ENCODE results near the gene KRT12. TPM values are rescaled to one million over a fixed set of nuclear protein-coding genes. Genes with fewer than 3 reads are reported as not detected.

Gene KRT12
- polyA plus RNA-seq, 1 of the 3 experiments (the other 2 are of a cell fraction) = not detected

- CTCF ChIA-PET = interaction anchor here (1.0 to 1.2 kb wide), 2 partner anchors 18 to 841 kb away, joined by 3 to 4 read pairs; no protein-coding TSS in a partner anchor
- DNase-seq = no peak
- TF ChIP-seq GABPA (IDR thresholded peaks at IDR 0.05; ENCODE audit: low read depth) (no peak), FOSL2 (IDR thresholded peaks at IDR 0.05; ENCODE audit: borderline replicate concordance, low read depth) (no peak), SMC3 (IDR thresholded peaks at IDR 0.05; ENCODE audit: low read depth, low read length) (no peak), NFIC (IDR thresholded peaks at IDR 0.05; ENCODE audit: borderline replicate concordance) (no peak), EP300 (IDR thresholded peaks at IDR 0.05; ENCODE audit: borderline replicate concordance in 1 of 2, low read depth in 1 of 2, low read length in 1 of 2) (no peak)
- TF ChIP-seq, protein P1, sequence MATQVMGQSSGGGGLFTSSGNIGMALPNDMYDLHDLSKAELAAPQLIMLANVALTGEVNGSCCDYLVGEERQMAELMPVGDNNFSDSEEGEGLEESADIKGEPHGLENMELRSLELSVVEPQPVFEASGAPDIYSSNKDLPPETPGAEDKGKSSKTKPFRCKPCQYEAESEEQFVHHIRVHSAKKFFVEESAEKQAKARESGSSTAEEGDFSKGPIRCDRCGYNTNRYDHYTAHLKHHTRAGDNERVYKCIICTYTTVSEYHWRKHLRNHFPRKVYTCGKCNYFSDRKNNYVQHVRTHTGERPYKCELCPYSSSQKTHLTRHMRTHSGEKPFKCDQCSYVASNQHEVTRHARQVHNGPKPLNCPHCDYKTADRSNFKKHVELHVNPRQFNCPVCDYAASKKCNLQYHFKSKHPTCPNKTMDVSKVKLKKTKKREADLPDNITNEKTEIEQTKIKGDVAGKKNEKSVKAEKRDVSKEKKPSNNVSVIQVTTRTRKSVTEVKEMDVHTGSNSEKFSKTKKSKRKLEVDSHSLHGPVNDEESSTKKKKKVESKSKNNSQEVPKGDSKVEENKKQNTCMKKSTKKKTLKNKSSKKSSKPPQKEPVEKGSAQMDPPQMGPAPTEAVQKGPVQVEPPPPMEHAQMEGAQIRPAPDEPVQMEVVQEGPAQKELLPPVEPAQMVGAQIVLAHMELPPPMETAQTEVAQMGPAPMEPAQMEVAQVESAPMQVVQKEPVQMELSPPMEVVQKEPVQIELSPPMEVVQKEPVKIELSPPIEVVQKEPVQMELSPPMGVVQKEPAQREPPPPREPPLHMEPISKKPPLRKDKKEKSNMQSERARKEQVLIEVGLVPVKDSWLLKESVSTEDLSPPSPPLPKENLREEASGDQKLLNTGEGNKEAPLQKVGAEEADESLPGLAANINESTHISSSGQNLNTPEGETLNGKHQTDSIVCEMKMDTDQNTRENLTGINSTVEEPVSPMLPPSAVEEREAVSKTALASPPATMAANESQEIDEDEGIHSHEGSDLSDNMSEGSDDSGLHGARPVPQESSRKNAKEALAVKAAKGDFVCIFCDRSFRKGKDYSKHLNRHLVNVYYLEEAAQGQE (IDR thresholded peaks at IDR 0.05; ENCODE audit: low read depth, low read length) = no peak
- TF ChIP-seq, protein P2, sequence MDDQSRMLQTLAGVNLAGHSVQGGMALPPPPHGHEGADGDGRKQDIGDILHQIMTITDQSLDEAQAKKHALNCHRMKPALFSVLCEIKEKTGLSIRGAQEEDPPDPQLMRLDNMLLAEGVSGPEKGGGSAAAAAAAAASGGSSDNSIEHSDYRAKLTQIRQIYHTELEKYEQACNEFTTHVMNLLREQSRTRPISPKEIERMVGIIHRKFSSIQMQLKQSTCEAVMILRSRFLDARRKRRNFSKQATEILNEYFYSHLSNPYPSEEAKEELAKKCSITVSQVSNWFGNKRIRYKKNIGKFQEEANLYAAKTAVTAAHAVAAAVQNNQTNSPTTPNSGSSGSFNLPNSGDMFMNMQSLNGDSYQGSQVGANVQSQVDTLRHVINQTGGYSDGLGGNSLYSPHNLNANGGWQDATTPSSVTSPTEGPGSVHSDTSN (IDR thresholded peaks at IDR 0.05) = no peak
- Histone ChIP-seq H3K9me3 (no peaks in the 10 kb centered on the region), H3K9ac (no peak overlapping the region), H3K4me2 (no peak overlapping the region), H3K9me2 (no peaks in the 10 kb centered on the region), H3K79me2 (ENCODE audit: insufficient read depth) (no peaks in the 10 kb centered on the region; the same call in none of the 2 replicates), H3K4me3 (ENCODE audit: low read depth in 2 of 2, low read length in 1 of 2) (no peak overlapping the region), H2AFZ (ENCODE audit: low read depth) (no peak overlapping the region), H3K27ac (ENCODE audit: low read depth in 2 of 2, low read length in 1 of 2) (no peak overlapping the region), H3K27me3 (ENCODE audit: insufficient read depth) (no peaks in the 10 kb centered on the region), H3K4me1 (ENCODE audit: control insufficient read depth in 1 of 2, insufficient read depth in 2 of 2, low read depth in 1 of 2, low read length in 1 of 2) (no peaks in the 10 kb centered on the region; a peak in 1 of 4 replicates), H3K36me3 (replicated peaks in 1 of 2; ENCODE audit: control insufficient read depth in 1 of 2, insufficient read depth in 2 of 2, low read length in 1 of 2) (peaks cover 12 to 14% of the 10 kb centered on the region in 2 experiments), H4K20me1 (ENCODE audit: insufficient read depth) (no peaks in the 10 kb centered on the region), H3F3A (replicated peaks; ENCODE audit: insufficient read depth) (peaks cover 31% of the 10 kb centered on the region)
- POLR2A ChIA-PET = no interaction called here
These were observed 45.5 kb downstream of the KRT12 start for GRCh38 chr17:40821536-40821935.

DNA sequence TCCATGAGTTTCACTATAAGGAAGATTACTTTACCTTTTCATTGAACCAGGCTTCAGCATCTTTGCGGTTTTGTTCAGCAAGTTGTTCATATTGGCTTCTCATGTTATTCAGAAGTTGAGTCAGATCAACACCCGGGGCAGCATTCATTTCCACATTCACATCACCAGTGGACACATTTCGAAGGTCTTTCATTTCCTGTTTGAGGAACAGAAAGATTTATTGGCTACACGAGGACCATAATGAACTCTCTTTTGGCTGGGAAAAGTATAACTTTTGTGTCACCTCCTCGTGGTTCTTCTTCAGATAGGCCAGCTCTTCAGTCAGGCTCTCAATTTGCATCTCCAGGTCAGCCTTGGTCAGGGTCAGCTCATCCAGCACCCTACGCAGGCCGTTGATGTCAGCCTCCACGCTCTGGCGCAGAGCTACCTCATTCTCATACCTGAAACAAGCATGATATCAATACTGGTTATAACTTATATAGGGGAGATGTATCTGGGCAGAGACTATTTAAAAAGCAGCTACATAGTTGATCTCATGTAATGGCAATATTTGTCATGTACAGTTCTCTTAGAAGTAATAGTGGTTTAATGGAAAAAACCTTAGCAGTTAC, 46.7 kb downstream of the KRT12 start:
- Histone ChIP-seq H2AFZ (ENCODE audit: low read depth) (no peak overlapping the region), H3K27ac (ENCODE audit: low read depth in 2 of 2, low read length in 1 of 2) (no peak overlapping the region), H3K27me3 (ENCODE audit: insufficient read depth) (no peaks in the 10 kb centered on the region), H3F3A (replicated peaks; ENCODE audit: insufficient read depth) (peaks cover 35% of the 10 kb centered on the region), H3K4me2 (peak overlapping the region; percentile 67; the same call in 1 of the 2 replicates), H3K4me1 (ENCODE audit: control insufficient read depth in 1 of 2, insufficient read depth in 2 of 2, low read depth in 1 of 2, low read length in 1 of 2) (no peaks in the 10 kb centered on the region; a peak in 1 of 4 replicates), H3K36me3 (replicated peaks in 1 of 2; ENCODE audit: control insufficient read depth in 1 of 2, insufficient read depth in 2 of 2, low read length in 1 of 2) (peaks cover 12 to 15% of the 10 kb centered on the region in 2 experiments), H3K79me2 (ENCODE audit: insufficient read depth) (no peaks in the 10 kb centered on the region; the same call in none of the 2 replicates), H4K20me1 (ENCODE audit: insufficient read depth) (no peaks in the 10 kb centered on the region), H3K9ac (no peak overlapping the region), H3K9me2 (no peaks in the 10 kb centered on the region), H3K4me3 (ENCODE audit: low read depth in 2 of 2, low read length in 1 of 2) (no peak overlapping the region; a peak in 1 of 4 replicates), H3K9me3 (no peaks in the 10 kb centered on the region)
- DNase-seq = no peak
- TF ChIP-seq RAD21 (IDR thresholded peaks at IDR 0.05; ENCODE audit: low read length) (no peak), MXI1 (IDR thresholded peaks at IDR 0.05; ENCODE audit: low read depth, low read length) (no peak), TAF1 (IDR thresholded peaks at IDR 0.05; ENCODE audit: borderline replicate concordance, low read depth, low read length) (no peak), FOSL2 (IDR thresholded peaks at IDR 0.05; ENCODE audit: borderline replicate concordance, low read depth) (no peak), YY1 (IDR thresholded peaks at IDR 0.05; ENCODE audit: low read depth) (no peak), EZH2phosphoT487 (IDR thresholded peaks at IDR 0.05; ENCODE audit: borderline replicate concordance, low read depth) (no peak), MAX (IDR thresholded peaks at IDR 0.05; ENCODE audit: low read depth) (no peak)
- POLR2A ChIA-PET = no interaction called here
- WGBS (ENCODE audit: low lambda C conversion rate) = 93% methylated on average over 9 of the region's 9 CpGs
- CTCF ChIA-PET = interaction anchor here (1.3 to 1.8 kb wide), 2 partner anchors 728 to 842 kb away, joined by 4 to 8 read pairs; no protein-coding TSS in a partner anchor

Measured in SK-N-SH (cell line).